ENCODE data around the gene NDUFA7.
"Not testable (repeated sequence)": the region's sequence is repeated elsewhere in the genome, so short reads cannot be mapped to it uniquely, and the experiment has no call there.

Gene NDUFA7

GRCh38 chr19:8342316-8342683, 21.1 kb upstream of the NDUFA7 start:
- DNase-seq (ENCODE audit: low read depth in 2 of 2): no peak

GRCh38 chr19:8341504-8341903, 20.3 kb upstream of the NDUFA7 start:
- not testable (repeated sequence) for DNase-seq (ENCODE audit: low read depth in 2 of 2)

GRCh38 chr19:8340341-8341096, 19.3 kb upstream of the NDUFA7 start:
- no peak for DNase-seq (ENCODE audit: low read depth in 2 of 2)

- DNase-seq (ENCODE audit: low read depth in 2 of 2): no peak
These were observed 17.7 kb upstream of the NDUFA7 start for GRCh38 chr19:8338835-8339234.

GRCh38 chr19:8337728-8338127, 16.6 kb upstream of the NDUFA7 start:
- no peak for DNase-seq (ENCODE audit: low read depth in 2 of 2)

- no peak for DNase-seq (ENCODE audit: low read depth in 2 of 2)
These were observed 15.5 kb upstream of the NDUFA7 start for GRCh38 chr19:8336660-8337059.

GRCh38 chr19:8336072-8336569, 14.9 kb upstream of the NDUFA7 start:
- no peak for DNase-seq (ENCODE audit: low read depth in 2 of 2)

GRCh38 chr19:8335343-8336071, 14.3 kb upstream of the NDUFA7 start:
- no peak for DNase-seq (ENCODE audit: low read depth in 2 of 2)

- DNase-seq (ENCODE audit: low read depth in 2 of 2): no peak
These were observed 13.5 kb upstream of the NDUFA7 start for GRCh38 chr19:8334458-8335342.

- DNase-seq (ENCODE audit: low read depth in 2 of 2): no peak
These were observed 12.7 kb upstream of the NDUFA7 start for GRCh38 chr19:8333767-8334457.

- DNase-seq (ENCODE audit: low read depth in 2 of 2): no peak
These were observed 12.0 kb upstream of the NDUFA7 start for GRCh38 chr19:8332976-8333766.

- DNase-seq (ENCODE audit: low read depth in 2 of 2): no peak
These were observed 10.2 kb upstream of the NDUFA7 start for GRCh38 chr19:8331263-8331845.

GRCh38 chr19:8329996-8330395, 8.8 kb upstream of the NDUFA7 start:
- DNase-seq (ENCODE audit: low read depth in 2 of 2): no peak

GRCh38 chr19:8325454-8325853, 4.3 kb upstream of the NDUFA7 start:
- DNase-seq (ENCODE audit: low read depth in 2 of 2): no peak

GRCh38 chr19:8324186-8325050, 3.2 kb upstream of the NDUFA7 start:
- no peak for DNase-seq (ENCODE audit: low read depth in 2 of 2)

- no peak for DNase-seq (ENCODE audit: low read depth in 2 of 2)
These were observed 2.6 kb upstream of the NDUFA7 start for GRCh38 chr19:8323781-8324185.

- no peak for DNase-seq (ENCODE audit: low read depth in 2 of 2)
These were observed 1.4 kb upstream of the NDUFA7 start for GRCh38 chr19:8322638-8322997.

- DNase-seq (ENCODE audit: low read depth in 2 of 2): no peak
These were observed 937 bp upstream of the NDUFA7 start for GRCh38 chr19:8321986-8322637.

- no peak for DNase-seq (ENCODE audit: low read depth in 2 of 2)
These were observed 560 bp downstream of the NDUFA7 start for GRCh38 chr19:8320564-8321066.
